Measurements from ENCODE around the gene FBXO8.
A peak's percentile ranks its signal among the peaks of the same experiment; 100 is the strongest.
"Not testable (repeated sequence)": the region's sequence is repeated elsewhere in the genome, so short reads cannot be mapped to it uniquely, and the experiment has no call there.

The FBXO8 gene, protein sequence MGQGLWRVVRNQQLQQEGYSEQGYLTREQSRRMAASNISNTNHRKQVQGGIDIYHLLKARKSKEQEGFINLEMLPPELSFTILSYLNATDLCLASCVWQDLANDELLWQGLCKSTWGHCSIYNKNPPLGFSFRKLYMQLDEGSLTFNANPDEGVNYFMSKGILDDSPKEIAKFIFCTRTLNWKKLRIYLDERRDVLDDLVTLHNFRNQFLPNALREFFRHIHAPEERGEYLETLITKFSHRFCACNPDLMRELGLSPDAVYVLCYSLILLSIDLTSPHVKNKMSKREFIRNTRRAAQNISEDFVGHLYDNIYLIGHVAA

DNA sequence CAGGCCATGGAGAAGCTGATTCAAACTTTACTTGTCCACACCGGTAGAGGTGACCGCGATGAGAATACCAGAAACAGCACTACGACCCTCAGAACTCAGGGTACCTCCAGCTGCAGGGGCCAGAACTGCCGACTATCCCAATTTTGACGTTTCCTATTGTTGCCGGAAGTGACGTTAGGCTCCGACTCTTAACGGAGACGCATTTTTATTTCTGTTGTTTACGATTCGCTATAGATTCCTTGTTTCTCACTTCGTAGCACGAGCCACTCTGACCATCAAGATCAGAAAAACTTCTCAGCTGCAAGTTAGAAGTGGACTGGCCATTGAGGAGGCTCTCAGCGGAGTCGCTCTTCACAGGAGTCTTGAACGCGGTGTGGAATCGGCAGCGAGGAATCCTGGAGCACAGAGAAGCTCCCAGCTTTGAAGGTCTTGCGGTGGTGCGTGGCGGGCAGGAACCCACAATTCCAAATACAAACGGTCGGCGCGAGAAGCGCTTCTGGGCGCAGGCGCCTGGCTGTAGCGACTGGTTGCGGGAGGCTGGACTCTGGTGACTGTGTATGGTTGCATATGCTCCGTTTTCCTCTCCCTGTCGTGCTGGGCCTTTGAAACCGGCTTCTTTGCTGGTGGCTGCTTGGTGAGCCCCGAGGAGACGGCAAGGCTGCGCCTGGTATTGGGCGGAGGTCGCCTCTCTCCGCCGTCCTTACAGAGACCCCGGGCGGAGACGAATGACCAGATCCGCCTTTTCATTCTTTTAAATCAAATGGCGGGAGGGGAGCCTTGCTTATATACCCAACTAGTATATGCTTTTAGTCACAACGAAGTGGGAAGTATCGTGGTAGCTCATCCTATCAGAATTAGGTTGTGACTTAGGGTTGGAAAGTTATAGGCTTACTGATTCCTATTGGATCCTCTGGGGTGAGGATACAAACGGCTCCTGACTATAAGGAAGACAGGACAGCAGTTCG is at the start of gene FBXO8, which contains the start of gene CEP44:
Gene FBXO8, minus strand, starts transcription at position 161 of the 965 bp plus-strand sequence. CDS start 20,575 bp downstream, outside the sequence.
Gene CEP44, plus strand, starts transcription at position 405 of the 965 bp plus-strand sequence. CDS start 15,211 bp downstream, outside the sequence.
- peak; percentile 64 for DNase-seq

DNA sequence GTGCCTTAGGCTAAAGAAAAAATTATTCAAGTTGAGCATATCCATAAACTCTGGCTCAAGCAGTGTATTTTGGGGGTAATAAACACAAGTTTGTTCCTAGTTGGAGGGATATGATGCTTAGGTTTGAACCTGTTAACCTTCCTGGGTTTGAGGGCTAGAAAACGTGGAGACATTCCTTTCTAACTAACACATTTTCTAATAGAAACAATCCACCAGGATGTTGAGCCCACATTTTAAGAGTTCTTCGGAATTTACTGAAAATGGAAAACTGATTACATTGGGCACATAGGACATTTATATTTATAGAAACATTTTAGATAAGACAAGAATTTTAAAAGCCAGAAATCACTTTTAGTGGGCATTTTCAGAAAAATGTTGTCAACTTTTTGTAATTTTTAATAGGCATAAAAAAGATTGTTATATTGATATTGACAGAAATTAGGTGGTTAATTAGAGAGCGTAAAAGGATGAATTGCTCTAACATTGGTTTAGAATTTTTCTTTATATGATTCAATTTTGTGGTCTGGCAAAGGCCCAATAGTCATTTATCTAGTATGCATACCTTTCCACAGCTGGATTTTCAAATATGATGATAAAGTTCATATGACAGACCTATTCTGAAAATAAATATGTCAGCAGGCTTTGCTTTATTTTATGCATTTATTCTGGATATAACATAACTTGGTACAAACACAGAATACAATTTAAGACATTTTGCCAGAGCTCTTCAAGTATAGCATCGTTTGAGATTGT is 49.5 kb upstream of the FBXO8 start:
- DNase-seq, result no peak

DNA sequence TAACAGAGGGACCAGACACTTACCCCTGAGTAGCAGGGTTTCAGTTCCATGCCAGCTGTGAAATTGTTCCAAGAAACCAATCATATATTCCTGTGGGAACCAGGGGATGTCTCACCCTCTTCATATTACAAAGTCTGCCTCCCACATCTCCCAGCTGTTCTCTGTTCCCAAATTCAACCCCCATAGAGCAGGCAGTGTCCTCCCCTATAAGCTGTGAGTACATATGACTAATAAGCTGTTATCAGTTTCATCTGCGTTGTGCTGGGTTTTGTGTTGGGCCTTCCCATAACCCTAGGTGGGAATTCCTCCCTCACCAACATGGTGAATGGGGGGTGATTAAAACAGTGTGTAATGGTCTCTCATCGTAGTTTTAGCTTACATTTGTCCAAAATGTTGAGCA is 41.3 kb upstream of the FBXO8 start:
- no peak for DNase-seq

DNA sequence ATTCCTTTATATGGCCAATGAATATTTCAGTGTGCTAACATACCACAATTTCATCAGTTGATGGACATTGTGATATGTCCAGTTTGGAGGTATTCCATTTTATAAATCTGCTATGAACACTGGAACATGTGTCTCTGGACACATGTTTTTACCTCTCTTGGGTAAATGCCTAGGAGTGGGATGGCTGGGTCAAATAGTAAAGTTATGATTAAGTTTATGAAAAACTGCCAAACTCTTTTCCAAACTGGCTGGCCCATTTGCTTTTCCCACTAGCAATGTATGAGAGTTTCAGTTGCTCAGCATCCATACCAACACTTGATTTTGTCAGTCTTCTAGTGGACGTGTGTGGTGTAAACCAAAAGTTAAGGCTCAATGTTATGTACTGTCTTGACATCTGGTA is 40.8 kb upstream of the FBXO8 start:
- no peak for DNase-seq

DNA sequence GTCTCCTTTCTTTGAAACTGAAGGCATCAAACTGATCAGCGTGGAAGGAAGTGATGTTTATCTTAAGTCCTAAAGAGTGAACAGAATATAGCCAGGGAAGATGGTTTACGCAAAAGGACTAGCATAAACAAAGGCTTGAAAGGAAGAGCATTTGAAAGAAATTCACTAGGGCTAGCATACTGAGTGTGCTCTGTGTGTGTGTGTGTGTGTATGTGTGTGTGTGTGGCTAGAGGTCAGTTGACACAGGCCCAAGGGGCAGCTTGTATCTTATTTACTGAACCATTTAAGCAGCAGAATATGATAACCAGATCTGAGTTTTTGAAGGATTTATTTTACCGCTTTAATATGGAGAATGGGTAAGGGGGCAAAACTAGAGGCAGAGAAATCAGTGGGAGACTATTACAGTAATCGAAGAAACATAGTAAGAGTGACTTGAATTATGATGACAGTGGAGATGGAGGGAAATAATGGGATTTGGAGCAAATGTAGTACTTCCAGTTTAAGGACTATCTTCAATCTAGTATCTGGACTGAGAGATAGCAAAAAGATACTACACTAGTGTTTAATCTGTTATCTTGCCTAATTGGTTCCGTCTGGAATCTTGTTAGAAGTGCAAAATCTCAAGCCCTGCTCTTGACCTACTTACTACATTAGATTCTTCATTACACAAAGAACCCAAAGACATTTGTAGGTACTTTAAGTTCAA is 37.2 kb upstream of the FBXO8 start:
- DNase-seq, result no peak

DNA sequence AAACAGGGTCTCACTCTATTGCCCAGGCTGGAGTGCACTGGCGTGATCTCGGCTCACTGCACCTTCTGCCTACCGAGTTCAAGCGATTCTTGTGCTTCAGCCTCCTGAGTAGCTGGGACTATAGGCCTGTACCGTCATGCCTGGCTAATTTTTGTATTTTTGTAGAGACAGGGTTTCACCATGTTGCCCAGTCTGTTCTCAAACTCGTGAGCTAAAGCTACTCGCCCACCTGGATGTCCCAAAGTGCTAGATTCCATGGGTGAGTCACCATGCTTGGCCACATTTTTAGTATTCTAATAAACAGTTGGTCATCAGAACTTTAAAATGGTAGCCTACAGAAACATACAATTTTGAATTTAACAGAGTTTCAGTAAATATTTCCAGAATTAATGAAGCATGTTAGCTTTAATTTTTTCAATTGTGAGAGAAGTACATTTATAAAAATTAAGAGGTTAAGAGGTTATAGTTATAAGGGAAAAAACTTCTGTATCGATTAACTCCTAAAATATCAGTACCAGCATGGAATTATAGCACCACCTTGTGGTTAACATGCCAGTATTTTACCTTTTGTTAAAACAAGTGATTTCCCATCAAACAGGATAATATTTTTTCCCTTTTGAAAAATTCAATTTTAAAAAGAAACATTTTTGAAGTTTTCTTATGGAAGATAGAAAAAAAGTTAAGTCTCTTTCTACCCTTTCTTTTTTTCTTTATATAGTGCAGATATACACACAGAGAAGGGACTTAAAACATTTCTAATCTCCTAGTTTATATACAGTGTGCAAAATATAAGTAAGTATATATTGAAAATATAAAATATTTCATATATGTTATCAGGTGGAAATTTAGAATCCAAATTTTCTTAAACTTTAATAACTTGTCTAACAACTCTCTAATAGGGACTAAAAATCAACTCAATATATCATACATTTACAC is 35.6 kb upstream of the FBXO8 start:
- DNase-seq, result no peak

DNA sequence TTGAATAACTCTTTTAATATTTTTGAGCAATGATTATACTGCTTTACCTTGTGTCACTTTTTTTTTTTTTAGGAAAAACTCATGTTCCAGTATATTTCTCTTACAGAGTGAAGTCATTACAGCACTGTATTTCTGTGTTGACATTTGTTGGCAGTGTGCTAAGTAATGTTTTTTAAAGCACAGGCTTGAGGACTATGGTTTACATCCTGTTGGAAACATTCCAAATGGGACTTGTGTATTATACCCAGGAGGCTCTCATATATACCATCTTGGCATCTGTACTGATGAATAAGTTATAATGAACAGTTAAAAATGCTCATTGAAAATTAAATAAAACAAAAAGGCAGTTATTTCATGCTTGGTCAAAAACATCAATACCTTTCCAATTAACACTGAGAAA is 34.1 kb upstream of the FBXO8 start:
- DNase-seq, result no peak

DNA sequence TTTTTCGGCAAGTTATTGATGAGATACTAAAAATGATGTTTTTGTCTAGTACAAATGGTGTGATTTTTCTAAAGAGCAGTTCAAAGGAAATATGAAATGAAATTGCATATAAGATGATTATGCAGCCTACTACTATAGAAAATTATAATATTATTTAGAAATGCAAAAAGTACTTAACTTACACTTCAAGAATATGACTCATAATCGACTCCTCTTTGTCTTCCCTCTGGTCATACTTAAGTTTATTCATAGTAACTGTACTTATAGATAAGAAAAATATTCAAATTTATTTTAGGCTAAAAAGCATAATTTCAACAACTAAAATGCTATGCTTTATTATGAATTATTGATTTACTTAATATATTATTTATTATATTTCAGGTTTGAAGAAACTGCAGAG is 33.5 kb upstream of the FBXO8 start:
- no peak for DNase-seq

DNA sequence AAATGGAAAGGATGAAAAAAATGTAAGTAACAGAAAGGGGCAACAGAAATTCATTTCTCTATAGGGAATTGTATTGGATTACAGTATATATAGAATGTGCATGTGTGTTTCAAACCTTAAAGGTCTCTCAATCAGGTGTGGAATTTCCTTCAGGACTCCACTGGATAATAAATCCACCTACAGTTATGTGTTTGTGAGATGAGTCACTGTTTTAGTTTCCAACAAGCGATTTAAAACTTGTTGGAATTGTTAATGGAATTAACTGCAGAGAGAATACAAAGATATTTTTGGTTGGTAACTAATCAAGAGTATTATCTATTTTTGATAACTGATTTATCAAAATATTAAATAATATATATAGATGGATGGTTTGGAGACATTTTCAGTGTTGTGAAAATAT is 33.1 kb upstream of the FBXO8 start:
- DNase-seq, result no peak

DNA sequence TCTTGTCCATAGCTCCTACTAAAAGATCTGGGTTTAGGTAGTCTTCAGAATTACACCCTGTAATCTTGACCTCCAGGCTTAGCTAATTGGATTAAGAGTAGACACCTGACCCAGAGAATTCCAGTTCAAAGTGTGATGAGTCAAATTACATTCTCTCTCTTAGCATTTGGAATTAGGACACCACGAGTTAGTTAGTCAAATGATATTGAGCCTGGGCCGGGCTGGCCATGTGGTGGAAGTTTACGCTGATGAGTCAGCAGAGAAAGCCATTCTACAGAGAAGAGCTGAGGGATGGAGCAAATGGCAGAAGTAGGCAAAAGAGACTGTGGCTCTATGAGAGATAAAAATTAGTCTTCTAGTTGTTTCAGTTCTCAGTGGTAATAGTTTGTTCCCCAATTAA is 31.3 kb upstream of the FBXO8 start:
- no peak for DNase-seq

DNA sequence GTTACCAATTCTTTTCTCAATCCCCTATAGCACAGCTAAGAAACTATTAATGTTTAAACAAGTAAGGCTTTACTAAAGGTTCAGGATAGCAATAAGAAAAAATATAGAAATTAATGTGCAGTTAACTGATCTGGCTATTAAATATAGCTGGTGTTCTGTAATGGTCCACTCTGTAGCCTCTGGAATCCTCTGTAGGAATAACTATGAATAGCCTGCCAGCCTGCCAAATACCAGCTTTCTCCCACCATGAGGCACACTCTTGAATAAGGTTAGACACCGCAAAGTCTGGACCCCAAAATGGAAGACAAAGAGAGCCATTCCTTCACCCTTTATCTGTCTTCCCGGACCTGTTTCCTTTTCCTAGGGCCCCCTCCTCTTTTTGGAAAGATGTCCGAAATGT is 30.8 kb upstream of the FBXO8 start:
- no peak for DNase-seq

DNA sequence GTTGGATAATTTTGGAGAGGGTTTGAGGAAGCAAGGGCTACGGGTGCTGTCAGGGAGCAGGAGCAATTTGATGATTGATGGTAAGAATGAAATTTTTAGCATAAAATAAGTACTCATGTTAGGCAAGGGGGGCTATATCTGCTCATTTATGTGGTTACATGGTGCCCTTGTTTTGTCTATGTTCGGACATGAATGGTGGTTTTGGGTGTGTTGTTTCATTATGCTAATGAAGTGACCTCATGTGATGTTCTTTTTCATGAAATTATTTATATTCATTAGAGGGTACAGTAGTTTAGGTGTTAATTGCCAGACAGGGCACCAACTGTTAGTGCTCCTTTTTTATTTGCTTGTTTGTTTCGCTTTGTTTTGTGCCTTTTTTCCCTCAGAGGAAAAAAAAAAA is 29.5 kb upstream of the FBXO8 start:
- DNase-seq, result no peak

DNA sequence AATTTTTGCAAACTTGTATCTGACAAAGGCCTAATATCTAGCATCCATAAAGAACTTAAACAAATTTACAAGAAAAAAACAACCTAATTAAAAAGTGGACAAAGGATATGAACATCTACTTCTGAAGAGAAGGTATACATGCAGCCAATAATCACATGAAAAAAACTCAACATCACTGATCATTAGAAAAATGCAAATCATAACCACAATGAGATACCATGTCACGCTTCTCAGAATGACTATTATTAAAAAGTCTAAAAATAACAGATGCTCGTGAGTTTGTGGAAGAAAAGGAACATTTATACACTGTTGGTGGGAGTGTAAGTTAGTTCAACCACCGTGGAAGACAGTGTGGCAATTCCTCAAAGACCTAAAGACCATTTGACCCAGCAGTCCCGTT is 24.2 kb upstream of the FBXO8 start:
- DNase-seq, result no peak

DNA sequence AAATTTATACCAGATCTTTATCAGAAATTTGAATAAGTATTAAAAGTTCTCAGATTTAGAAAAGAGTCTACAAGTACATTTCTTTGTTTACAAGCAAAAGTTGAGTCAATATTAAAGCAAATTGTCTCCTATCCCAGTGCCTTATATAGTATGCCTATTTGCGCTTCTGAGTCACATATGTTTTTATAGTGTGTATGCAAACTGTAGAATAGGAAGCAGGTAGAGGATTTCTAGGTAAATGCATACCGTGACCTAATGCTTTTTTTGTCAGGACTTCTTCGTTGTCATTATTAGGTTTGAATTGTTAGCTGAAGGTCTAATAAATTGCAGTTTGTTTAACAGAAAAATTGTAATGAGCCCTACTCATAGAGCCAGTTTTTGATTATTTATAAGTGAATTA is 22.5 kb upstream of the FBXO8 start:
- no peak for DNase-seq

DNA sequence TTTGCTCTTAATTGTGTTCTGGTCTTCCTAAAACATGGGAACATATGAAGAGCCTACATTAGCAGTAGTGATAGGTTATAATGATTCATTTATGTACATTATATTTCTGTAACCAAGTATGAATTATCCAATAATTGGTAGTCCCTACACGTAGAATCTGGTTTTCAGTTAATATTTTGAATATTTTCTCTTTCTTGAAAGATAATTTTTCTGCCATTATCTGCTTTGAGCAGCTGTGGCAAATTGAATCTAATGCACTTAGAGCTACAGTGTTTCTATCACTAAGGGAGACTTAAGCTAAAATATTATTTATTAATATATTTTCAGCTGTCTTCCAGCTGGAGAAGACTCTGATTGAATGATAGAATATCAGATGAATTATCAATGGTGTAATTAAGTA is 21.2 kb upstream of the FBXO8 start:
- no peak for DNase-seq

DNA sequence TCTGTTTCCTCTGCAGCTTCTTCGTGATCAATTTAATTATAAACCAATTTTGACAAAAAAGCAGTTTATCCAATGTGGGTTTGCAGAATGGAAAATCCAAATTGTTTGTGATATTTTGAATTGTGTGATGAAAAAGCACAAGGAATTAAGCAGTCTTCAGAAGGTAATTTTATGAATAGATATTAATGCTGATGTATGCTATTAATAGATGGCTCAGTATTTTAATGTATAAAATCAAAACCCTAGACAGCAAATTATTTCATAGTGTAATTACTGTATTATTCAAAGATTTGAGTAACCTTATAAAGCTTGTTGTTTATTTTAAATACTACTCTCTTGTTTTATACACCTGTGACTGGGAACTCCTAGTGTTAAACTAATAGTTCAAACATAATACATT is 20.2 kb upstream of the FBXO8 start:
- DNase-seq, result no peak

DNA sequence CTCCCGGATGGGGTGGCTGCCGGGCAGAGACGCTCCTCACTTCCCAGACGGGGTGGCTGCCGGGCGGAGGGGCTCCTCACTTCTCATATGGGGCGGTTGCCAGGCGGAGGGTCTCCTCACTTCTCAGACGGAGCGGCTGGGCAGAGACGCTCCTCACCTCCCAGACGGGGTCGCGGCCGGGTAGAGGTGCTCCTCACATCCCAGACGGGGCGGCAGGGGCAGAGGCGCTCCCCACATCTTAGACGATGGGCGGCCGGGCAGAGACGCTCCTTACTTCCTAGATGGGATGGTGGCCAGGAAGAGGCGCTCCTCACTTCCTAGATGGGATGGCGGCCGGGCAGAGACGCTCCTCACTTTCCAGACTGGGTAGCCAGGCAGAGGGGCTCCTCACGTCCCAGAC is 11.7 kb upstream of the FBXO8 start:
- not testable (repeated sequence) for DNase-seq

DNA sequence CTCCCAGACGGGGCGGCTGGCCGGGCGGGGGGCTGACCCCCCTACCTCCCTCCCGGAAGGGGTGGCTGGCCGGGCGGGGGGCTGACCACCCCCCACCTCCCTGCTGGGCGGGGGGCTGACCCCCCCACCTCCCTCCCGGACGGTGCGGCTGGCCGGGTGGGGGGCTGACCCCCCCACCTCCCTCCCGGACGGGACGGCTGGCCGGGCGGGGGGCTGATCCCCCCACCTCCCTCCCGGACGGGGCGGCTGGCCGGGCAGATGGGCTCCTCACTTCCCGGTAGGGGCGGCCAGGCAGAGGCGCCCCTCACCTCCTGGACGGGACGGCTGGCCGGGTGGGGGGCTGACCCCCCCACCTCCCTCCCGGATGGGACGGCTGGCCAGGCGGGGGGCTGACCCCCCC is 11.2 kb upstream of the FBXO8 start:
- DNase-seq, result not testable (repeated sequence)

DNA sequence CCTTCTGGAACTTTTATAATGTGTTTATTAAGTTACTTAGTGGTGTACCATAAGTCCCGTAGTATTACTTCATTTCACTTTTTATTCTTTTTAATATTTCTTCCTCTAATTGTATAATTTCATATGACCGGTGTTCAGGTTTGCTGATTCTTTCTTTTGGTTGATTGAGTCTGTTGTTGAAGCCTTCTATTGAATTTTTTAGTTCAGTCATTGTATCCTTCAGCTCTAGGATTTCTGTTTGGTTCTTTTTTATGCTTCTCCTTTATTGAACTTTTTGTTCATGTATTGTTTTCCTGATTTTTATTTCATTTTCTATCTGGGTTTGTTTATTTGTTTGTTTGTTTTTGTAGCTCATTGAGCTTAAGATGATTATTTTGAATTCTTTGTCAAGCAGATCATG is 9.0 kb upstream of the FBXO8 start:
- DNase-seq, result no peak

DNA sequence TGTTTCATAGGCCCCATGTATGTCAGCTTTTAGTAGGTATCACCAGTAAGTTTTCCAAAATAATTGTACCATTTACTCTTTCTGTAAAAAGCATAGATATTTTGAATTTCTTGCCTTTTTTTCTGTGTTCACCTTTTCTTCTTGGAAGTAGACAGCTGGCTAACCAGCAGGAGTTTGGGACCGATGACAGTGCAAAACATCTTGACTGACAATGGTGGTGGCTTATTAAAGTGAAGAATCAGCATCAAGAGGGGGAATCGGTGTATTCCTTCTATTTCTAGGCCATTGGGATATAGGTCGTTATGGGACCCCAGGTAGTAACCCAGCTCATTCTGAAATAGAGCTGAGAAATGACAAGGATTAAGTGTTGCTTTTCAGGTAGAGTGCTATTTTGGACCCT is 3.4 kb upstream of the FBXO8 start:
- no peak for DNase-seq

DNA sequence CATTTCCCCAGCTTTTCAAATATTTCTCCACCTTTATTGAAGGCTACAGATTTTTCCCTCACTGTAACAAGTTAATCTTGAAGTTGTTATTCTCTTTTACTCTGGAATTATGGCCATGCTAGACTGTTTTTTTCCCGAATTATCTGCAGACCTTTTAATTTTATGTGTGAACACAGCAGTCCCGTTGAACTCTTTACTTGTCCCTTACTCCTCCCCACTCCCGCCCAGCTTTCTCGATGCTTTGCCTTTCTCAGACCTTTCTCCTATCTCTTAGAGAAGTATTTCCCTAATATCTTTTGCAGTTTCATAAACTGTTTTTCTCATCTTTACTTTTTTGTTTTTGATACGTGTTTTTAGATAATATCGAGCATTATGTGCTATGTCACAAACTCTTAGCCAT is 1.0 kb upstream of the FBXO8 start:
- no peak for DNase-seq

Data from activated CD4-positive, CD25-positive, alpha-beta regulatory T cell treated with anti-CD3 and anti-CD28 coated beads, Interleukin-2, amount 50 U/mL, for 72 hours (primary cell).